GM18505 (cell line): ENCODE measurements around the gene ITGA5.

Source experiments
- ATAC-seq: cut with Tn5 transposase; IDR thresholded peaks from one replicate; pipeline ENCODE4 v1.9.1; 2021; ENCODE audit not compliant: unreplicated experiment
- POLR2A ChIP-seq: IDR thresholded peaks from 4 replicates; pipeline ENCODE4 v1.6.1; 2011; ENCODE audit warnings: borderline replicate concordance; ENCODE audit not compliant: insufficient read depth, insufficient read length; ENCODE audit errors: extremely low read depth

Gene ITGA5

DNA sequence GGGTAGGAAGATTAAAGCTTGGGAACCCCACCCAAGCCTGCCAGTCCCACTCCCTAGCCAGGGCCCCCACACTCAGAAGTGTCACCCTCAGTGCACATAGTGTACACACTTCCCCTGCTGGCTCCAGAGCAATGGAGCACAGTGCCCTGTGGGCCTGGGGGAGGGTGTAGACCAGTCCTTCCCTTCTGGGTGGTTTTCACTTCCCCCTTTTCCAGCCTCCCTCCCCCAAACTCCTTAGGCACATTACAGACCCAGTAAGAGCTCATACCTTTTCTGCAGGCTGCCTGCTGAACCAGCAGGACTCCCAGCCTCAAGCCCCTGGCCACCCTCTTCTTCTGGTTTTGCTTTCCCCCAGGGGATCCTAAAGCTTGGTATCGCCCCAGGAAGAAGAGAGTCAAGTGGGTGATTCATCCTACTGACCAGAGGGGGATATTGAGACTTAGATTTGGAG is 34.5 kb downstream of the ITGA5 start, which contains the start of gene ZNF385A:
ZNF385A (minus strand) TSS at position 143 of the 451 bp plus-strand sequence. CDS start 219 bp downstream, outside the sequence.
- TF ChIP-seq POLR2A: no peak
- ATAC-seq: no peak

DNA sequence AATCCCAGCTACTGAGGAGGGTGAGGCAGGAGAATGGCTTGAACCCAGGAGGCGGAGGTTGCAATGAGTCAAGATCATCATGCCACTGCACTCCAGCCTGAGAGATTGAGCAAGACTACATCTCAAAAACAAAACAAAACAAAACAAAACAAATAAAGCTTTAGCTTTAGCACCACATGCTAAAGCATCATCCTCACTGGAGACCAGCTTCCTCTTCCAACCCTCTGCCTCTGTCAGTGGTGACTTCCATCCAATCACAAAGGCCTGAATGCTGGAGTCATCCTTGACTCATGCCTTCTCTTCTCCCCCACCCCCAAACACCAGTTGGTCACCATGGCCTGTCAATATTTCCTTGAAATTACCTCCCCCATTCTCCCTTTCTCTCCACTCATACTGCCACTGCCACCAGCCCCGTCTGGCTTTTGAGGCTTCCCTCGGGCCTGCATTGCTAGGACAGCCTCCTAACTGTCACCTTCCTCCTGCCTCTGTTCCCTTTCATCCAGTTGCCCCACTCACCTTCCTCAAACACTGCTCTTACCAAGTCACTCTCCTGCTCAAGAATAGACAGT is 35.9 kb downstream of the ITGA5 start:
- TF ChIP-seq POLR2A: no peak
- no peak for ATAC-seq

DNA sequence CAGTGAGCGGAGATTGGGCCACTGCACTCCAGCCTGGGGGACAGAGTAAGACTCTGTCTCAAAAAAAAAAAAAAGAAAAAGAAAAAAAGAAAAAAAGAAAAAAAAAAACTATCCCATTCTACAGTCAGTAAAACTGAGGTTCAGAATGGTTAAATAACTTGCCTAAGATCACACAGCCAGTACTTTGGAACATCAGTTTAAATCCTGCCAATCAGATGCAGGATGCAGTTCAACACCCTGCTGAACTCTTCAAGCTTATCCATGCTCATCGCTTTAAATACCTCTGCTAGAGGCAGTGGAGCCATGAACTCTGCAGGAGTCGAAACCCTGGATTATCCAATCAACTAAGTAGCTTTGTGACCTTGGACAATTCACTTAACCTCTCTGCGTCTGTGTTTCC is 37.9 kb downstream of the ITGA5 start:
- no peak for ATAC-seq
- TF ChIP-seq POLR2A: no peak

DNA sequence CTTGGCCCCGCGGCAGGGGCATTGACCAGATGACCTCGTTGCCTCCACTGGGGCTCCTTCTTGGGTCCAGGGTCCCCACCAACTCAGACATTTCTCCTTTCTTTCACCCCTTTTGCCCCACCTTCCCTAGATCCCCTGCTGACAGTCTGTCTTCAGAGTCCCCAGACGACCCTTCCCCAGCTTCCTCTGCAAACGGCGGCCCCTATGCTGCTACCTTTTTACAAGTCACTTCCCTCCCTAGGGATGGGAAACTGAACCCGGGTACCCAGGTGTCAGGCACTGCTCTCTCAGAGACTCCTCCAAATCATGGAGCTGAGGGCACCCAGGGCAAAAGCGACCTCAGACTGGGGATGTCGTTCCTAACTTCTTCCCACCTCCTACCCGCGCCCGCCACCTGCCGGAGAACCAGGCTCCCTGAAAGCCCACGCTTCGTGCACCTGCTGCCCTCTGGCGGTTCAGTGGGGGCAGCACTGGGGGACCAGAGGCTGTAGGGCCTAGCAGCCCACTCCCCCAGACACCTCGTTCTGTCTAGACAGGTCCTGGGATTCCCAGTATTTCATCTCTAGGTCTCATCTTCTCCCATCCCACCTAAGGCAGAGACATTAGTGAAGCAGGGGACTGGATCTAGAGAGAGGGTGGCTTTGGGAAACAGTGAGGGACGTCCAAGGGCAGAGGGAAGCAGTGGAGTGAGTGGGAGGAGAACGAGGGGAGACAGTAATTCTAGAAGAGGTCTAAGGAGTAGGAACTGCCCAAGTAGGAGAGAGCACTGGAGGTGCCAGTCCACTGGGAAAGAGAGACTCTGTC is 39.5 kb downstream of the ITGA5 start:
- no peak for TF ChIP-seq POLR2A

DNA sequence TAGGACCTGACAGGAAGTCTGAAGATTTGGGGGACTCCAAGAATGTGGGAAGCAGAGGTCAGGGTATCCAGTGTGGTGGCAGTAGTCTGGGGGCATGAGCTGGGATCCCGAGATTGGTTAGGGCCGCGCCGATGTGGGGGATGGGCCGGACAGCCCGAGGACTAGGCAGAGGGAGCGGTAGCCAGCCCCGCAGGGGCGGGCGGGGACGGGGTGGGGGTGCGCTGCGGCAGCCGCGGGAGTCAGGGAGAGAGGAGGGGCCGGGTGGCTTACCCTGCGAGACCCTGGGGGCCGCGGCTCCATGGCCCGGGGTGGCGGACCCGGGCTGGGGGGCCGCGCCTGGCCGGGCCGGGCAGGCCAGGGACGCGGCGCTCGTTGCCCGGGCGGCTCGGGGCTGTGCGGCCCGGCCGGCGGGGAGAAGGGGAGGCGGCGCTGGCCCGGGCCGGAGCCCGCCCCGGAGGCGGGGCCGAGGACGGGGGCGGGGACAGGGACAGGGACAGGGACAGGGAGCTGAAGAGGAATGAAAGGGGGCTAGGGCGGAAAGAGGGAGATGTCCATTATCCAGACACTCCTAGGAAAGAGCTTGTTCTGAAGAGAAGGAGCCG is 40.2 kb downstream of the ITGA5 start:
- no peak for TF ChIP-seq POLR2A

More for the DNA sequence above, 39.5 kb downstream of the ITGA5 start:
- peak; percentile 71 for ATAC-seq

DNA sequence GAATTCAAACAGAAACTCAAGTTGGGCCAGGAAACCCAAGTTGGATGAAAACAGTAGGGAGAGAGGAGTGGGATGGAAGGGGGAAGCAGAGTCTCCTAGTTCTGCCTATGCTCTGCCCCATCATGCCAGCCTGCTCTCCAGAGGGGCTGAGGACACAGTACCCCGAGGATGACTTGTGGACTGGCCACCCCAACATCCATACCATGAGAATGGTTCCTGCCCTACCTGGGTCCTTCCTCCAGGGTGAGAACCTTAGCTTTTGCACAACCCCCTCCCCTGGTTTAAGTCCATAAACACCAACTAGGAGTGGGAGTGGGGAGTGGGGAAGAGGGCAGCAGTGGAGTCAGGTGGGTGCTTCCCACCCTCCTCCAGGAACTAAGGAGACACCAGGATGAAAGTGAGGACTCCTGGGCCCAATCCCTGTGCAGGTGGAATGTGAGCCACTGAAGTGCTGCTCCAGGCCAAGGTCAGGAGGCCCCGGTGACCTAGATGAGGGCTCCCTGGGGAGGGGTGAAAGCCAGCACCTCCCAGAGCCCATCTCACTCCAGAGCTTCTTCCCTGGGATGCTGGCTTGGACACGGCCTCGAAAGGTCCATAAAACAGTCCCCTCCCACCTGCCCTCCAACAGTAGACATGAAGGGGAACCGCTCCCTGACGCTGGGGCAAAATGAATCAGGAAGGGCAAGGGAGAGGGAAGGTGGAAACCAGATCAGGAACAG is 41.1 kb downstream of the ITGA5 start:
- ATAC-seq: no peak
- TF ChIP-seq POLR2A: no peak

More for the DNA sequence above, 40.2 kb downstream of the ITGA5 start:
- no peak for ATAC-seq

DNA sequence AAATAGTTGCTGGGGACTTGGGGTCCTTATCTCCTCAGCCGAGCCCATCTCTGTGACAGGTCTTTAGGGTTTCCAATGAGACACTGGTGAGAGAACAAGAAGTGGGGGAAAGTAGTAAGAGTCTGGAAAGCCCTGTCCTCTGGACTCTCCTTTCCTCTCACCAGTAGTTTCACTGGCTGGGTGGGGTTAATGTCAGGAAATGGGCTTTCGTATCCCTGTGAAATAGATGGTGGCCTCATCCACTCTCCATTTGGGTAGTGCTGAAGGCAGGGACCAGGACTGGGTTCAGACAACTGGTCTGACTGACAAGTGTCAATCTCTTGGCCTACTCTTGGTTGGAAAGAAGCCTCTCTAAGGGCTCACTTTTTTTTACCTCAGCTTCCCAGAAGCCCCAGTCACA is 42.1 kb downstream of the ITGA5 start:
- TF ChIP-seq POLR2A: no peak
- no peak for ATAC-seq

DNA sequence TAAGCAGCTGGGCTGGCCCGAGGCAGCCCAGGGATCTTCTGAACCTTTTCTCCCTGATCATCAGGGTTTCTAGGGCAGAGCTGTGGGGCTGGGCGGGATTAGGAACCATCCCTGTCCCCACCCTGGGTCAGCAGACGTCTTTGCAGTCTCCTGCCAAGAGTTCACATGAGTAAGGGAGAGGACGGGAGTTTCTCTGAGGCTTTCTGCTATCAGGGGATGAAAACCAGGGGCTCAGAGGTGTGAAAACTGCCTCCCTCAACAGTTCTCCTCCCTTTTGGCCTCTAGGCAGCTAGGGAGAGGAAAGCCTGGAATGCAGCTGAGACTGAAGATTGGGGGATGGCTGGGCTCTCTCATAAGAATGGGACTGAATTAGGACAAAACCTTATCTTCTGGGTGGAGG is 42.5 kb downstream of the ITGA5 start:
- TF ChIP-seq POLR2A: no peak
- no peak for ATAC-seq

DNA sequence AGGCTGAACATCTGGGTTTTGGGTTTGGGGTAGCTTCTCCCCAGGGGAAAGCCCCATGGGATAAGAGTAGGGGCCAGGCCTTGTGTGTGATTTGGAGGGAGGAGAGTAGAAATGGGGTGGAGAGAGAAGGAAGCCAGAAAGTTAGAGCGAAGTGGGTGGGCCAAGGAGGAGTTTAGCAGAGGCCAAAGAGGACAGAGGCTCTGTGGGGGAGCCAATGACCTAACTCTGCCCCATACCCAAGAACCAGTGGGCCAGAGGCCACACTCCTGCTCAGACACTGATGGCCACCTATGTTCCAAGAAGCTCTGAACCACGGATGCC is 43.8 kb downstream of the ITGA5 start:
- TF ChIP-seq POLR2A: no peak
- no peak for ATAC-seq

DNA sequence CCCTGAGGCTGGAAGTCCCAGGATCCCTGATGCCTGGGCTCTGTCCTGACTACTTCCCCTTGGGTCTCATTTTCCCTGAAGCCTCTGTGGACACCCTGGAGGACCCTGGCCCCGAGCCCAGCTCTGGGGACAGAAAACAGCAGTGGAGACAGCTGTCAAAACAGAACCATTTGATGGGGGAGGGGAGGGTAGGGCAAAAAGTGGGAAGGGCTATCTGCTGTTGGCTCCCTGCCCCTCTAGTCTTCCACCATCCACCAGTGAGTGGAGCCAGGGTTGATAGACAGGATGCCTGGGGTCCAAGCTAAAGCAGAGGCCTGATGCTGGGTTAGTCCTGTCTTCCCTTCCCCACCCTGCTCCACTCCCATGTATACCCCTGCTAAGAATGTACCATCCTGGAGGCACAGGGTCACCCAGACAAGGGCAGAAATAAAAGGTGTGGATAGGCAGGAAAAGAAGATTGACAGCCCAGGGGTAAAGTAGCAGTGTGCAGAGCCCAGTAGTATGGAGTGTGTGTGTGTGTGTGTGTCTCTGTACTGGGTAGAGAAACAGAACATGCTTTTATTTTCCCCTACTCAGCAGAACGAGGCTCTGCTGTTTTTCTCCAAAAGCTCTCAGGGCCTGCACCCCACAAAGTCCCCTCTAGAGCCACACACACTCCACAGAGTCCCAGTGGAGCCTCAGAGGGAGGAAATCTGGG is 44.4 kb downstream of the ITGA5 start:
- no peak for TF ChIP-seq POLR2A
- ATAC-seq: no peak

DNA sequence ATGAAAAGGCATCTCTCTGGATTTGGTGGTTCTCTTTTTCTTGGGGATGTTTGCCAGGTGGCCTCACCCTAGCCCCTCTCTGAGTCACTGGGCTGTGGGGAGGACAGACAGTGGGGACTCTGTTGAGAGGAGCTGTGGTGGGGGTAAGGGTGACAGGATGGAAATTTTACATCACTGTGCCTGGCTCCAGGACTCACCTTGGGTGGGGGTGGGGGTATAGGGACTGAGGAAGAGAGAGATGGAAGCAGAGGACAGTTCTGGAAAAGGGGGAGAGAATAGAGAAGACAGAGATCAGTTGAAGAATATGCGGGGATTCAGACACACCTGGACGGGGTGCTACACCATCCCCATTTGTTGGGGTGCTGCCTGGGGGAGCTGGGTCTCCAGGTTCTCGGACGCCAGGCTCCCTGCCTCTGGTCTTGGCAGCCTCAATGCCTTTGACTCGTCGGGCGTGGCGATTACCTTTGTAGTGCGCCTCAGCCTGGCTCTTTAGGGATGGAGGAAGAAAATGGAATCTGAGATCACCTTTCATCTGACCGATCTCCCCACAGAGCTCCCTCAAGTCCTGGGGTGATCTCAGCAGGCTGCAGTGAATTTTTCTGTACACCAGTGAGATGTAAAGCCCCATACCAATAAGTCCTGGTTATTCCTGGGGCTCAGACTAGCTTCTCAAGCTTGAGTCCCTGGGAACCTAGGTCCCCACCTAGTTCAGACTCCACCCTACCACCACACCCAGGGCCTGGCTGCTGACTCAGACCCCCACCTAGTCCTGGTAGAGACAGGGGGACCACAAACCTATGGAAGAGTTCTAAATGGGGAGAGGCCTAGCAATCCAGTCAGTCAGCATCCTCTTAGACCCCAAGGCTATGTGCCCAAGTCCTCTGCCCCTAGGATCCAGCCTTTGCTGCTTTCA is 45.2 kb downstream of the ITGA5 start:
- no peak for TF ChIP-seq POLR2A
- ATAC-seq: no peak
